Measurements from ENCODE around the gene ZNF319. TPM values are rescaled to one million over a fixed set of nuclear protein-coding genes. Genes with fewer than 3 reads are reported as not detected.
A peak's percentile ranks its signal among the peaks of the same experiment; 100 is the strongest.

Gene ZNF319
- total and polyA plus RNA-seq, 2 donors from 2014 or later = 2.9 to 10.9 TPM

- no peak for FAIRE-seq
Measured at GRCh38 chr16:57960310-57960709, 40.2 kb downstream of the ZNF319 start.

GRCh38 chr16:57959804-57960203 lies 40.7 kb downstream of the ZNF319 start:
- H3K9ac ChIP-seq (ENCODE audit: low read length in 3 of 3) = no peak overlapping the region
- intact Hi-C loops (cut with DNase I) = no loop called here

More at GRCh38 chr16:57960310-57960709, 40.2 kb downstream of the ZNF319 start:
- Histone ChIP-seq H3K9ac (ENCODE audit: low read length in 3 of 3) (no peak overlapping the region), H3K4me3 (ENCODE audit: low read length in 3 of 3) (no peak overlapping the region), H3K4me1 (ENCODE audit: control insufficient read depth in 2 of 3, insufficient read depth in 2 of 3, low read depth in 1 of 3, low read length in 3 of 3) (no peaks in the 10 kb centered on the region), H3K36me3 (ENCODE audit: control insufficient read depth in 2 of 3, insufficient read depth in 3 of 3, low read length in 3 of 3) (no peaks in the 10 kb centered on the region), H3K27me3 (ENCODE audit: control insufficient read depth, insufficient read depth, low read length) (no peaks in the 10 kb centered on the region), H3K9me3 (ENCODE audit: control insufficient read depth in 2 of 3, insufficient read depth in 1 of 3, low read length in 3 of 3) (no peaks in the 10 kb centered on the region), H3K27ac (ENCODE audit: low read depth in 2 of 2, low read length in 2 of 2) (no peak overlapping the region)
- no peak for TF ChIP-seq CTCF (IDR thresholded peaks at IDR 0.05; ENCODE audit: borderline replicate concordance, extremely low read depth, insufficient read depth)
- intact Hi-C loops (cut with DNase I) = no loop called here
- DNase-seq = no peak

GRCh38 chr16:57959121-57959520 lies 41.4 kb downstream of the ZNF319 start:
- intact Hi-C loops (cut with DNase I) = no loop called here
- FAIRE-seq = no peak

More at GRCh38 chr16:57959804-57960203, 40.7 kb downstream of the ZNF319 start:
- H3K9me3 ChIP-seq (ENCODE audit: control insufficient read depth in 2 of 3, insufficient read depth in 1 of 3, low read length in 3 of 3) = no peaks in the 10 kb centered on the region
- H3K36me3 ChIP-seq (ENCODE audit: control insufficient read depth in 2 of 3, insufficient read depth in 3 of 3, low read length in 3 of 3) = no peaks in the 10 kb centered on the region
- H3K4me3 ChIP-seq (ENCODE audit: low read length in 3 of 3) = no peak overlapping the region
- H3K27me3 ChIP-seq (ENCODE audit: control insufficient read depth, insufficient read depth, low read length) = no peaks in the 10 kb centered on the region
- H3K27ac ChIP-seq (ENCODE audit: low read depth in 2 of 2, low read length in 2 of 2) = no peak overlapping the region
- no peak for DNase-seq
- FAIRE-seq = no peak
- no peaks in the 10 kb centered on the region for H3K4me1 ChIP-seq (ENCODE audit: control insufficient read depth in 2 of 3, insufficient read depth in 2 of 3, low read depth in 1 of 3, low read length in 3 of 3)
- no peak for TF ChIP-seq CTCF (IDR thresholded peaks at IDR 0.05; ENCODE audit: borderline replicate concordance, extremely low read depth, insufficient read depth)

More at GRCh38 chr16:57959121-57959520, 41.4 kb downstream of the ZNF319 start:
- Histone ChIP-seq H3K27ac (ENCODE audit: low read depth in 2 of 2, low read length in 2 of 2) (no peak overlapping the region), H3K9me3 (ENCODE audit: control insufficient read depth in 2 of 3, insufficient read depth in 1 of 3, low read length in 3 of 3) (no peaks in the 10 kb centered on the region), H3K27me3 (ENCODE audit: control insufficient read depth, insufficient read depth, low read length) (no peaks in the 10 kb centered on the region), H3K4me3 (ENCODE audit: low read length in 3 of 3) (no peak overlapping the region), H3K9ac (ENCODE audit: low read length in 3 of 3) (no peak overlapping the region), H3K4me1 (ENCODE audit: control insufficient read depth in 2 of 3, insufficient read depth in 2 of 3, low read depth in 1 of 3, low read length in 3 of 3) (no peaks in the 10 kb centered on the region), H3K36me3 (ENCODE audit: control insufficient read depth in 2 of 3, insufficient read depth in 3 of 3, low read length in 3 of 3) (no peaks in the 10 kb centered on the region)
- no peak for TF ChIP-seq CTCF (IDR thresholded peaks at IDR 0.05; ENCODE audit: borderline replicate concordance, extremely low read depth, insufficient read depth)
- peak in 2 of 5 donors; percentile 35 to 43 for DNase-seq
